Cardiac muscle cell (in vitro differentiated cells and primary cell): ENCODE data around the gene TXNDC5. TPM values are rescaled to one million over a fixed set of nuclear protein-coding genes. Genes with fewer than 3 reads are reported as not detected.

Experiments
- DNase-seq, 2 donors: peaks; one replicate each; pipeline versions ENCODE4 v3.0.0 to v3.0.0-alpha.2; 2010 to 2017; ENCODE audit warnings: low read depth in 1 of 2, low spot score in 1 of 2
- H3K27ac ChIP-seq: fragments of 200-600 bp; sonication (generic); 2 replicates; pipeline ENCODE4 v1.5.1; 2016
- H3K27me3 ChIP-seq: fragments of 200-600 bp; sonication (generic); 2 replicates; pipeline ENCODE4 v1.6.0; 2016; ENCODE audit warnings: control low read depth
- H3K36me3 ChIP-seq: fragments of 200-600 bp; sonication (generic); 2 replicates; pipeline ENCODE4 v1.5.1; 2016; ENCODE audit warnings: control low read depth
- H3K4me1 ChIP-seq: fragments of 200-600 bp; sonication (generic); 2 replicates; pipeline ENCODE4 v1.8.1; 2017; ENCODE audit warnings: low read depth, mild to moderate bottlenecking, mixed run types
- H3K4me3 ChIP-seq: fragments of 200-600 bp; sonication (generic); 2 replicates; pipeline ENCODE4 v1.5.1; 2016; ENCODE audit warnings: mild to moderate bottlenecking
- H3K9me3 ChIP-seq: fragments of 200-600 bp; sonication (generic); 2 replicates; pipeline ENCODE4 v1.5.1; 2017; ENCODE audit warnings: low read depth, mild to moderate bottlenecking, control low read depth
- CTCF ChIP-seq: IDR thresholded peaks from 2 replicates; pipeline ENCODE4 v1.5.1; 2012; ENCODE audit warnings: low read depth, mild to moderate bottlenecking, low read length
- polyA plus RNA-seq: library from polyadenylated mRNA; unstranded; fragments of >200 nt; fragmentation: Nextera tagmentation; extraction: Ambion mirVana; gene quantifications from 2 replicates; pipeline ENCODE4 v1.2.1, GENCODE V29; 2016
- total RNA-seq: library from RNA; depleted of rRNA; stranded (reverse); fragments of >200 nt; gene quantifications from 2 replicates; pipeline ENCODE4 v1.2.3, GENCODE V29; 2016

TXNDC5 gene
- total and polyA plus RNA-seq, 2 experiments from 2014 or later: 73.1 to 111 TPM

GRCh38 chr6:7904654-7905319, 5.8 kb downstream of the TXNDC5 start:
- TF ChIP-seq CTCF: no peak
- H3K4me3 ChIP-seq: no peak overlapping the region
- H3K9me3 ChIP-seq: no peaks in the 10 kb centered on the region
- peaks cover 20% of the 10 kb centered on the region for H3K36me3 ChIP-seq
- no peak for DNase-seq
- H3K27me3 ChIP-seq: no peaks in the 10 kb centered on the region
- H3K4me1 ChIP-seq: no peaks in the 10 kb centered on the region
- no peak overlapping the region for H3K27ac ChIP-seq

GRCh38 chr6:7903673-7904072, 6.9 kb downstream of the TXNDC5 start:
- peaks cover 3% of the 10 kb centered on the region for H3K4me1 ChIP-seq
- no peak for DNase-seq
- no peak overlapping the region for H3K27ac ChIP-seq
- no peak overlapping the region for H3K4me3 ChIP-seq
- H3K36me3 ChIP-seq: peaks cover 24% of the 10 kb centered on the region
- no peaks in the 10 kb centered on the region for H3K9me3 ChIP-seq
- no peak for TF ChIP-seq CTCF
- H3K27me3 ChIP-seq: no peaks in the 10 kb centered on the region

GRCh38 chr6:7902867-7903266, 7.7 kb downstream of the TXNDC5 start:
- Histone ChIP-seq H3K9me3 (no peaks in the 10 kb centered on the region), H3K27ac (no peak overlapping the region), H3K27me3 (no peaks in the 10 kb centered on the region), H3K36me3 (peaks cover 30% of the 10 kb centered on the region), H3K4me3 (no peak overlapping the region), H3K4me1 (peaks cover 3% of the 10 kb centered on the region)
- DNase-seq: no peak
- no peak for TF ChIP-seq CTCF

GRCh38 chr6:7902221-7902620, 8.4 kb downstream of the TXNDC5 start:
- H3K27ac ChIP-seq: no peak overlapping the region
- H3K36me3 ChIP-seq: peaks cover 30% of the 10 kb centered on the region
- no peak overlapping the region for H3K4me3 ChIP-seq
- H3K9me3 ChIP-seq: no peaks in the 10 kb centered on the region
- no peak for TF ChIP-seq CTCF
- peaks cover 3% of the 10 kb centered on the region for H3K4me1 ChIP-seq
- no peak for DNase-seq
- no peaks in the 10 kb centered on the region for H3K27me3 ChIP-seq

- Histone ChIP-seq H3K27ac (no peak overlapping the region), H3K27me3 (no peaks in the 10 kb centered on the region), H3K9me3 (no peaks in the 10 kb centered on the region), H3K36me3 (peaks cover 30% of the 10 kb centered on the region), H3K4me3 (no peak overlapping the region), H3K4me1 (peaks cover 3% of the 10 kb centered on the region)
- no peak for TF ChIP-seq CTCF
- no peak for DNase-seq
These were observed 8.8 kb downstream of the TXNDC5 start for GRCh38 chr6:7901780-7902179.
